ENCODE data around the gene ACBD5.
A peak's percentile ranks its signal among the peaks of the same experiment; 100 is the strongest.
"Not testable (repeated sequence)": the region's sequence is repeated elsewhere in the genome, so short reads cannot be mapped to it uniquely, and the experiment has no call there.

Gene ACBD5, protein sequence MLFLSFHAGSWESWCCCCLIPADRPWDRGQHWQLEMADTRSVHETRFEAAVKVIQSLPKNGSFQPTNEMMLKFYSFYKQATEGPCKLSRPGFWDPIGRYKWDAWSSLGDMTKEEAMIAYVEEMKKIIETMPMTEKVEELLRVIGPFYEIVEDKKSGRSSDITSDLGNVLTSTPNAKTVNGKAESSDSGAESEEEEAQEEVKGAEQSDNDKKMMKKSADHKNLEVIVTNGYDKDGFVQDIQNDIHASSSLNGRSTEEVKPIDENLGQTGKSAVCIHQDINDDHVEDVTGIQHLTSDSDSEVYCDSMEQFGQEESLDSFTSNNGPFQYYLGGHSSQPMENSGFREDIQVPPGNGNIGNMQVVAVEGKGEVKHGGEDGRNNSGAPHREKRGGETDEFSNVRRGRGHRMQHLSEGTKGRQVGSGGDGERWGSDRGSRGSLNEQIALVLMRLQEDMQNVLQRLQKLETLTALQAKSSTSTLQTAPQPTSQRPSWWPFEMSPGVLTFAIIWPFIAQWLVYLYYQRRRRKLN

DNA sequence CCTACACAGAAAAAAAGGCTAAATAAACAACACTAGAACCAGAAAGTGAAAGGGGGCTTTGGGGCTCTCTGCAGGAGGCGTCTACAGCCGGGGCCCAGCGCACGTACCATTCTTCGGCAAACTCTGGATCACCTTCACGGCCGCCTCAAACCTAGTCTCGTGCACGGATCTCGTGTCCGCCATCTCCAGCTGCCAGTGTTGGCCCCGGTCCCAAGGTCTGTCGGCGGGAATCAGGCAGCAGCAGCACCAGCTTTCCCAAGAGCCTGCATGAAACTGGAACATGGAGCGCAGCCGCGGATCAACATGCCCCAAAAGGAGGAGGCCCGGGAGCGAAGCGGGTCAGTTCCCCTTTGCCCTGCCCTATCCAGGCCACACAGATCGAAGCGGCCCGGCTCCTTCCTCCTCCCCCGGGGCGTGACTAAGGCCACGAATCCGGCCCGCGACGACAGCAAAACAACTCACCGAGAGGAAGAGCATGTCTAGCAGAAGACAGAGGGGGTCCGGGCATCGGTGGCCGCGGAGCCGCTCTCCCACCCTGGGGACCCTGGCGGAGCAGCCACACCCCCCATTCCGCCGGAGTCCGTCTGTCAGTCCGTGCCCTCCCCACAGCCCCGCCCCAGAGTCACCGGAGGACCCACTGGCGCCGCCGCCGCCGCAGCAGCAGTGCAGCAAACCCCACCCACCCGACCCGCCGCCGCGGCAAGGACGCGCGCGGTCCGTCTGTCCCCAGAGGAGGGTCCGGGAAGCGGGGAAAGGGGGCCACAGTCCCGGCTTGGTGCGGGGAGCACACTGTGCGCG, at the start of gene ACBD5:
TSS of gene ACBD5 (minus strand) at position 586 of the 798 bp plus-strand sequence. CDS start at position 477, 109 bp downstream.
- DNase-seq (ENCODE audit: low spot score): peak; percentile 73

DNA sequence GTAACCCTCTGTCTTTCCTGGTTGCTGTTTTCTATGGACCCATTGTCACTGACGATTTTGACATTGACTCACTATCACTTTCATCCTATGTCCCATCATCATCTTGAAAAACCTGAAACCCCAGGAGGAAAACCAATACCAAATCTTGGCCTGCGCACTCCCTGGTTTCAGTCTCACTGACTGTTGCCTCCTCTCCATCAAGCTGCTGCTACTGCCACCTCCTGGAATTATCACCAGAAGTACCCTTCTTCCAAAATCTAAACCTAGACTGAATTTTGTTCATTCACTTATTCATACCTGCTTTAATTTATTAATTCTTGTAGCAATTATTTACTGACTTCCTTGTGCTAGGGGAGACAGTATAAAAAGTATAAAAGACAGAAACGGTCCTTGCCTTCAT, 44.5 kb upstream of the ACBD5 start:
- DNase-seq (ENCODE audit: low spot score): no peak

DNA sequence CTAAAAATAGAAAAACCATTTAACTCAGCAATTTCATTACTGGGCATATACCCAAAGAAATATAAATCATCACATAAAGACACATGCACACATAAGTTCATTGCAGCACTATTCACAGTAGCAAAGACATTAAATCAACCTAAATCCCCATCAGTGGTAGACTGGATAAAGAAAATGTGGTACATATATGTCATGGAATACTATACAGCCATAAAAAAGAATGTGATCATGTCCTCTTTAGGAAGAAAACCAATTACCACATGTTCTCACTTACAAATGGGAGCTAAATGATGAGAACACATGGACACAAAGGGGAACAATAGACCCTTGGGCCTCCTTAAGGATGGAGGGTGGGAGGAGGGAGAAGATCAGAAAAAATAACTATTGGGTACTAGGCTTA, 36.0 kb upstream of the ACBD5 start:
- DNase-seq (ENCODE audit: low spot score): no peak

DNA sequence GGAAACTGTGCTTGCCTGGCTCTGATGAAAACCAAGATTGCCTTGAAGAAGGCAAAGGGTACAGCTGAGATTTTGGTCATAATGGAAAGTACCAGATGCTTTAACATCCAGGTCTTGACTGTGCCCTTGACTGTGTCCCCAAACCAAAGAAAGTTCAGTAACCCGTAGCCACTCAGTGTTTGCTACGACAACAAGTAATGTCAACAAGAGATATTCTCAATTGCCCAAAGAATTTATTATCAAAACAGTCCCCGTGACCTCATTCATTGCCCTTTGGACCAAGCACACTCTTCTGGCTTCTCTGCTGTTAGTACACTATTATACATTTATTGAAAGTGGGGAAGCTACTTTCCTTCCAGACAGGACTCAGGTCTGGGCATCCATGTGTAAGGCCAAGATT, 25.4 kb upstream of the ACBD5 start:
- not testable (repeated sequence) for DNase-seq (ENCODE audit: low spot score)

DNA sequence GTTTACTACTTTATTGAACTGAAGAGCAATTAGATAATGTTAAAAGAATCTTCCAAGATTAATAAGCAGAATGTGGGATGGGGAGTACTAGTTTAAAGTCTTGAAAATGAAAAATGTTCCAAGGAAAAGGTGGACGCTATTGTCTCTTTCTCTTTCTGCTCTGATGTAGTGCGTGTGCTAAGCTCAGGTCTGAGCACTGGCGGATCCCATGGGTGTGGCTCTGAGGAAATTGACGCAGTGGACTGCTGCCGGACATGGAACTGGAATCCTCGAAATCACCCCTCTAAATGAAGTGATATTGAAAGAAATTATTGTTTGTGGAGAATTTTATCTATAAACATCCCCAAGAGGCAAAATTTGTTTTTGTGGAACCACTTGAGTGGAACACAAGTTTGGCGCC, 22.2 kb upstream of the ACBD5 start:
- DNase-seq (ENCODE audit: low spot score): not testable (repeated sequence)

DNA sequence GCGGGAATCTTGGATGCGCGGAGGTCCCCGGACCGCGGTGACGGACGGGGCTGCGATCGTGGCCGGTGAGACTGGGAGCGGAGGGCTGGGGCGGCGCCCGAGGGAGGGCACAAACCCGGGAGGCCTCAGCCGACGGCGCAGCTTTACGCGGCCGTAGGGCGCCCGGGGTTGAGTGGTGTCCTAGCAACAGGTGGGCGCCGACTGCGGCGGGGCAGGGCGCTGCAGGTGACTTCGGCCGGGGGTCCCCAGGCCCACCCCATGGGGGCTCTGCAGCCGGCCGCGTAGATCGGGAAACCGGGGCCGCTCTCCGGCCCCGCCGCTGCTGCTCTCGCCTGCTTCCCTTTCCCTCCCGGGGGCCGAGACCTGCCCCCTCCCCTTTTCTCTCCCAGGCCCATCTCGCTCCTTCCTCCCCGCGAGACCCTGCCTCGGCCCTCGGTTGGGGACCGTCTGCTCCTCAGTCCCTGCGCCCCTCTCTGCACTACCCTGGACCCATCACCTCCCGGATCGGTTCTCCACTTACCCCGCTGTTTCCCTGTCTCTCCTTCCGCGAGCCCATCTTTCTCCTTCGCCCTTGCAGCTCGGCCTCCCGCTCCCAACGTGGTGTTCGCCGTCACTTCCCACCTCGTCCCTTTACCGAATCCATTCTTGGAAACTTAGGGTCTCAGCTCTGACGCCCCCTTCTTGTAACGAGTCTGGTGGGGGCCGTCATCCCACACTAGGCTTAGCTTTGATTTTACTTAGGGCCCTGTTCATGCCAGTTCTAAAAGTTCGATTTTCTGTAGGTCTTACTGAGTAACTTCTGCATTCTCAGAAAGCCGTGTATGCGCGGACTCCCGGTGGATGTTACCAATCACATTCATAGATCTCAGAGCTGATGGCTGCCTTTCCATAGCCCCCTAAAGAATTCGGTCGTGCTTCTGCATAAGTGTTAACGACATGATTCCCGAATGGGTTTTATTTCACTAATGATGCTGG, 18.5 kb upstream of the ACBD5 start:
- DNase-seq (ENCODE audit: low spot score): no peak

DNA sequence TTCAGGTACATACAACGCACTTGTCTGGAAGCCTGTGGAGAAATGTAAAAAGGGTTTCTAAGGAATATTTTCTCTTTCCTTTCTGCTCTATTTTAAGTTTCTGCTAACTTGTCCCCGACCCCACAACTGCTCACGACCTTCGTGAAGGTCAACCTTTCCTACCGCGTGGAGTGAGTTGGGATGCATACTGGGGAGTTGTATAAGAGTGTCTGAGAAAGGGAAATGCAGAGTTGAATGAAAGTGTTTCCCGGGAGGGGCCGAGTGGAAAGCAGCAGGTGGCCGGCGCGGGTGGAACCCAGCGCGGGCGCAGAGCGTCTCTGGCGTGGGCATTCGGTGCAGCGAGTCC, 17.9 kb upstream of the ACBD5 start:
- no peak for DNase-seq (ENCODE audit: low spot score)

DNA sequence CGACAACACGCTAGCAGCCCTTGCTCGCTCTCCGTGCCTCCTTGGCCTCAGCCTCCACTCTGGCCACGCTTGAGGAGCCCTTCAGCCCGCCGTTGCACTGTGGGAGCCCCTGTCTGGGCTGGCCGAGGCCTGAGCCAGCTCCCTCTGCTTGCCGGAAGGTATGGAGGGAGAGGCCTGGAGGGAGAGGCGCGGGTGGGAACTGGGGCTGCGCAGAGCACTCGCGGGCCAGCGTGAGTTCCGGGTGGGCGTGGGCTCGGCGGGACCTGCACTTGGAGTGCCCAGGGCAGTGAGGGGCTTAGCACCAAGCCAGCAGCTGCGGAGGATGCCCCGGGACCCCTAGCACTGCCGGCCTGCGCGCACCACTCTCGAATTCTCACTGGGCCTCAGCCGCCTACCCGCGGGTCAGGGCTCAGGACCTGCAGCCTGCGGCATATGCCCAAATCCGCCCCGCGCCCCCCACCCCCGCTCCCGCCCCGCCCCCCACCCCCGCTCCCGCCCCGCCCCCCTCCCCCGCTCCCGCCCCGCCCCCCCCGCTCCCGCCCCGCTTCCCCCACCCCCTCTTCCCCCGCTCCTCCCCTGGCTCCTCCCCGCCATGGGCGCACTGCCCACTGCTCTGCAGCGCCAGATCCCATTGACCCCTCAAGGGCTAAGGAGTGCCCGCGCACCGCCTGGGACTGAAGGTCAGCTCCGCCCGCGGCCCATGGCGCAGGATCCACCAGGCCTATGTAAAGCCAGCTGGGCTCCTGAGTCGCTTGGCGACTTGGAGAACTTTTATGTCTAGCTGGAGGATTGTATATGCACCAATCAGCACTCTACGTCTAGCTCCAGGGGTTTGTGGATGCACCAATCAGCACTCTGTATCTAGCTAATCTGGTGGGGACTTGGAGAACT, 15.9 kb upstream of the ACBD5 start:
- no peak for DNase-seq (ENCODE audit: low spot score)

DNA sequence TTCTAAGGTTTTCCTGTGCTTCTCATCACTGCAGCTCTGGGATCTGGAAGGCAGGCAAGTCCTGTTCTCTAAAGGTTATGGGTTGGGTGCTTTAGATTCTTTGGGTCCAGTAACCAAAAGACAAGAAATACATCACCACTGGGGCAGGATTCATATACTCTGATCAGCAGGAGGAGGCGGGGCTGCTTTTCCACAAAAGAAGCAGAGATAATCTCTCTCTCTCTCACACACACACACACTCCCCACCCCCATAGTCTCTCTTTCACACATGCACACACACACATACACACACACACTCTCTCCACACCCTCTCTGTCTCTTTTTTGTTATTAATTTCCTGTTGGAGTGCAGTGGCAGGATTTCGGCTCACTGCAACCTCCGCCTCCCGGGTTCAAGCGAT, 13.0 kb upstream of the ACBD5 start:
- no peak for DNase-seq (ENCODE audit: low spot score)

DNA sequence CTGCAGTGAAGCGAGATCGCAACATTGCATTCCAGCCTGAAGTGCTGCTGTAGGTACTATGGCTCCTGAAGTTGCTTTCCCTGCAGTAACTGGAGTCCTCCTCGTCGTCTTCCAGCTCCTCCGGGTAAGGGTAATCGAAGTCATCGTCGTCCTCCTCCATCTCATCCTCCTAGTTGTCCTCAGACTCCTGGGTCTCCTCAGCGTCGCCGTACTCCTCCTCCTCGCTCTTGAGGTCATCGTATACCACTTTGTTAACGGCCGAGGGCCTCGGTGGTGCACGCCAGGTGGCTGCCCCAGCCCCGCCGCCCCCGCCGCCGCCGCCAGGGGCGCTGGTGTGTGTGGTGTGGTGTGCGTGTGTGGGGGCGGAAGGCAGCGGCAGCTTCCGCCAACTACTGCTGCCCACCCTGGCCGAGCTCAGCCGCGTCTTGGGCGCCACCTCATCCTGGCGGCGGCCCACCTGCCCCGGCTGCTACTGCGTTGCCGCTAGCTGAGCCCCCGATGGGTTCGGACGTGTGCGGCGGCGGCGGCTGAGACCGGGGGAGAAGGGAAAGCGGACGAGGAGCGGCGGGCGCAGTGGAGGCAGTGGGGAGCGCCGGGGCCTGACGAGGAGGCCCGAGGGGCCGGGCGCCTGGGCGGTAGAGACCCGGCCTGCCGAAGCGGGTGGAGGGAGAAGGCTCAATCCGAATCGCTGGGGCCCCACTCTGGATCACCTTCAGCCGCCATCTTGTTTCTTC, 11.8 kb upstream of the ACBD5 start:
- DNase-seq (ENCODE audit: low spot score): peak; percentile 44

DNA sequence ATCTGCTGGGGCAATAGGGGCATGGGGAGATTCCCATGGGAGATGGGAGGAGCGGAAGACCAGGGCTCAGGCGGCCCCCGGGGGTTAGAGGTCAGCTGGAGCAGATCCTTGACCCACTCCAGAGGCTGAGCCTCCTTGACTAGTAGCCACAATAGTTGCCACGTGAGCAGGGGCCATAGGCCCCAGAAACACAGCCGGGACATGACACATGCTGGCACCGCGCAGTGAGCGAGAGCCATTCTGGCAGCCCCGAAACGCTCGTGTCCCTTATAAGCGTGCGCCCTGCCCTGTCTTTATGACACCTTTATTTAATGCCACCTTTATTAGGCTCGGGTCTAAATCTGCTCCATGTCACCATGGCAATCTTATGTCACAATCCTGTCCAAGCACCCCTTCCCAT, 11.0 kb upstream of the ACBD5 start:
- DNase-seq (ENCODE audit: low spot score): no peak

DNA sequence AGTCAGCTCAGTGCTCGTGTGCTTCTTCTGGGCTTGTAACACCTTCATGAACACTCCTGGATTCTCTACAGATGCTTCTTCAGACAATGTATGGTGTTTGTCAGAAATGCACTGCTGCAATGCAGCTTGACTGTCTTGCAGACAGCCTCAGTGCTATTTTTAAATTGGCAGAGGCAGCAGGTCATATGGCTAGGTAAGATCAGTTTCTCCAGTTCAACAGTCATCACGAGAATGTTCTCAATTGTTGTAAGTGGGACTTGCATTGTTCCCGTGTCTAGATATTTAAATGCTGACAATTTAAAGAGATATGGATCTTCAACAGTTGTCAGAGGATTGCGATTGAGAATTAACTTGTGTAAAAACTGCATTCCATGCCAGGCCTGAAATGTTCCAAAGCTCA, 7.6 kb upstream of the ACBD5 start:
- DNase-seq (ENCODE audit: low spot score): no peak

DNA sequence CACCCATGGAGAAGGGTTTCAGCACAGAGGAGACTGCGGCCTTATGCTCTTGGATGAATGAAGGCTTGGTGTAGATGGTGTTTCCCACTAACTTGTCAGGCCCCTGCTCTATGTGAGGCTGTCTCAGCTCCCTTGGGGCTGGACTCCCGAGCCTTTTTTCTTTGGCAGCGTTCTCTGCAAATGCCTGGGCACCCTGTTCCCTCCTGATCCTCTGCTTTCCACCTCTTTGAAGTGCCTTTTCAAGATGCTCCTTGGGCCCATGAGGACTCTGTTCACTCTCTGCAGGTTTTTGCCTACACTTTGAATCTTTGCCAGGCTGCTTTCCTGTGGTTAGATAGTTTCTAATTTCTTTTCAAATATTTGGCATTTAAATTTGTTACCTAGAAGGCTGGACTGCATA, 6.8 kb upstream of the ACBD5 start:
- DNase-seq (ENCODE audit: low spot score): no peak

DNA sequence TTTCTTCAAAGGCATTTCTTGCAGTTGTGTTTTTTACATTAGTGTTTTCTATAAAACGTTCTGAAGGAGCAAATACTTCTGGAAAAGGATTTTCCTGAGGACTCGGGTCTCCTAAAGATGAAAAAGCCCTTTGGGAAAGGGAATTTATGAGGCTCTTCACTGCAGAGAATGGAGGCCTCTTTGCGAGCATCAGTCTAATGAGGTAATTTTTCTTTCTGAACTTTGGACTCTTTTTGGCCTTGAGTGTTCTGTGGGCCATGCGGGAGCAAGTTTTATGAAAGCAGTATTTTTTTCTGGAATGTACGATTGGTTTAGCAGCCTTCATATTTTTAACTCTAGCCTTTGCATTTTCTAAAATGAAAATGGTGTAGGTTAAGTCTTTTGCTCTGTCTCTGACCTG, 6.4 kb upstream of the ACBD5 start:
- DNase-seq (ENCODE audit: low spot score): no peak

DNA sequence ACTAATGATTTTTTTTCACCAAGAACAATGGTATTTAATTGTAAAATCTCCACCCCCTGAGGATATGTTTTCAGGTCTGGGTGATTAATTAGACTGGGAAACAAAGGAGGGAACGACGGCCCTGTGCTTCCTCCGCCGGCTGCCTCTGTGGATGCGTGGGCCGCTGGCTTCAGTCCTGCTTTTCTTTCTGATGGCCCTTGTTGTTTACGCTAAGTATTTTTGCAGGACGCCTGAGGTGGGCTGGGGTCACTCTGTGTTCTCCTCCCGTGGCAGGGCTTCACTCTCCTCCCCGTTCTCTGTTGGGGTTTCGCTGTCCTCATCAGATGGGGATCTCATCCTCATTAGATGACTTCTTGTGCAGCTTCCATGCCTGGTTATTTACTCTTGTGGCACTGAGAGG, 5.2 kb upstream of the ACBD5 start:
- DNase-seq (ENCODE audit: low spot score): no peak

DNA sequence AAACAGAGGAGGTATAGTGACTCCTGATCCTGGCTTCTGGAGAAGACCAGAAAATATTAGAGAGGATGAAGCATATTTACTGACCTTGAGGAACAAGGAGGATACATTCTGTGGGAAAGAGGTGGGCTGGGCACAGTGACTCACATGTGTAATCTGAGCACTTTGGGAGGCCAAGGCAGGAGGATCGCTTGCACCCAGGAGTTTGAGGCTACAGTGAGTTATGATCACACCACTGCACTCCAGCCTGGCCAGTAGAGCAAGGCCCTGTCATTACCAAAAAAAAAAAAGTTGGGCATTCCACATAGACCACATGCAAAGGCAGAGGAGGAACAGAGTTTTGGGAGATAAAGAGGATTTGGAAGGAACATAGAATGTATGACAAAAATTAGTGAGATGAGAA, 4.4 kb upstream of the ACBD5 start:
- no peak for DNase-seq (ENCODE audit: low spot score)

DNA sequence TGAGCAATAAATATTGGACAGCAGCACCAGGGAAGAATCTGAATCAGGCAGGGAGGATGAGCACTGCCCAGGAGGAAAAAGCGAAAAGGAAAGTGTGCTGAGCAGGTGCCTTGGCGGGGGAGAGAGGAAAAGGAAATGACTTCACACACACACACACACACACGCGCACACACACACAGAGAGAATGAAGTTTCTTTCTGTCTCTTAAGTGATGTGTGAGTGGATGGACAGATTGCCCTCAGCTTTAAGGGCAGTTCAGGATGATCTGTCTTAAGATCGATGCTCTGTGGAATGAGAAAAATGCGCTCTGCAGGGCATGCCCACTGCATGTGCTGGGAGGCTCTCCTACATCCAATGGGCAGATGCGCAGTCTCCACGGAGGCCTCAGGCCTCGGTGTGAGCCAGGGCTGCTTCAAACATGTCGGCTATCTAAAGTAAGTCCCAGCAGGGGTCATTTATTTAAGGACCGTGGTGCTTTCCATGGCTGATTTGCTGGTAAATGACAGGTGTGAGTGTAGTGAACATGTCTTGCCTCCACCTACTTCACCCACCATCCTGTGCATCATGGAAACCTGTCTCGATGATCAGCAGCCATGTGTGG, 2.5 kb upstream of the ACBD5 start:
- peak; percentile 76 for DNase-seq (ENCODE audit: low spot score)

DNA sequence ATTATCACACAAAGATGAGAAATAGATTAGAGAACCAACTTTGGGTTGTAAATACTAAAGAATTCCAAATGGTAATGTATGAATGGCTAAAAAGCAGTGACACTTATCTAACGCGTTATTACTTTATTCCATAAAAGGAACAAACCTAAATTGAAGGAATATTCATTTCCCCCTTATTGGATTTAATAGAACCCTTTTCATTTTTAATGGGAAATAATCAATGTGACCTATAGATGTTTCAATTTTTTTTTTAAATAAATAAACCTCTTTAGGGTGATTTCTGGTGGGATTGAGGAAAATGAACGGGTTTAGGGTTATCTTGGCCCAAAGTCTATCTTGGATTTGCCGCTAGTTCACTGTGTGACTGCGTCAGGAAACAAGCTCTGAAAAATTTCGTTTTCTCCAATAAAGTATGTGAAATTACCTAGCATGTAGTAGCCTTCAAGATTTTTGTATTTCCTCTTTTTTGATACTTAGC, 1.9 kb upstream of the ACBD5 start:
- DNase-seq (ENCODE audit: low spot score): no peak

DNA sequence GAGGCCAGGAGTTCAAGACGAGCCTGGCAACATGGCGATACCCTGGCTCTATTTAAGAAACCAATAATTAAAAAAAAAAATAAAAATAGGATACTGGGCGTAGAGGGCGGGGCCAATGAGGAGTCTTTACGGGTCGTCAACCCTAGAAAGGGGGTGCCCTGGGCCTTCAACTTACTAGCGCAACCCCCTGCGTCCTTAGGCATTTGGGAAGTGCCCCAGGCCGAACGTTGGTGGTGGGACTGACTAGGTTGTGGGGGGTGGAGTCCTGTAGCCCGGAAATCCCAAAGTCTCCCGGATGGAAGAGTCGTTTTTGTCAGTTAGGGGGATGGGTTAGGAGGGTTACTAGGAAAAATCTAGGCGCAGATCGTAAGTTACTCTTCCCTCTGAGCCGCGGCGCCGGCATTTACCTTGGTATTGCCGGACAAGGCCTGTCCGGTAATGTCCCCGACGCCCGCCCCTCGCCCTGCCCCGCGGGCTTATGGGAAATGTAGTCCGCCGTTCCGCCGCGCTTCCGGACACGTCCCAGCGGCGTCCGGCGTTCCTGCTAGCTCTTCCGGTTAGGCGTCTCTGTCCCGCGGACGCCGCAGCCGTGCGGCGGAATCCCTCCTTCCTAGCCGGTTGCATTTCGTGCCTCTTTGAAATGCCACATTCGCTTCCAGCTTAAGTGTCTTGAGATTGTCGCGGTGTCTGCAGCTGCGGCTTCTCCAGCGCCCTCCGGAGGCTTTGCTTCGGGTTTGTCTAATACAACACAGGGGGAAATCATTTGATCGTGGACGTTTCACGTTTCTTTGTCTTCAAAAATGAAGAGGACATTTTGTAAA, 1.3 kb upstream of the ACBD5 start:
- peak; percentile 87 for DNase-seq (ENCODE audit: low spot score)

Data from kidney capillary endothelial cell (primary cell).